ENCODE measurements around the gene SOCS2. TPM values are rescaled to one million over a fixed set of nuclear protein-coding genes. Genes with fewer than 3 reads are reported as not detected.
A peak's percentile ranks its signal among the peaks of the same experiment; 100 is the strongest.

The SOCS2 gene
- total RNA-seq, 6 experiments from 2014 or later, result 32.2 to 64.4 (median 58.8) TPM

- Mint-ChIP-seq H3K4me3 (peak overlapping the region; percentile 88), H3K4me1 (ENCODE audit: low read depth) (peaks cover 40% of the 10 kb centered on the region), H3K36me3 (ENCODE audit: low read depth) (peaks cover 52% of the 10 kb centered on the region), H3K27ac (peak overlapping the region; percentile 79), H3K27me3 (ENCODE audit: insufficient read depth) (peaks cover 6% of the 10 kb centered on the region), H3K9me3 (no peaks in the 10 kb centered on the region)
- TF ChIP-seq, protein P1, sequence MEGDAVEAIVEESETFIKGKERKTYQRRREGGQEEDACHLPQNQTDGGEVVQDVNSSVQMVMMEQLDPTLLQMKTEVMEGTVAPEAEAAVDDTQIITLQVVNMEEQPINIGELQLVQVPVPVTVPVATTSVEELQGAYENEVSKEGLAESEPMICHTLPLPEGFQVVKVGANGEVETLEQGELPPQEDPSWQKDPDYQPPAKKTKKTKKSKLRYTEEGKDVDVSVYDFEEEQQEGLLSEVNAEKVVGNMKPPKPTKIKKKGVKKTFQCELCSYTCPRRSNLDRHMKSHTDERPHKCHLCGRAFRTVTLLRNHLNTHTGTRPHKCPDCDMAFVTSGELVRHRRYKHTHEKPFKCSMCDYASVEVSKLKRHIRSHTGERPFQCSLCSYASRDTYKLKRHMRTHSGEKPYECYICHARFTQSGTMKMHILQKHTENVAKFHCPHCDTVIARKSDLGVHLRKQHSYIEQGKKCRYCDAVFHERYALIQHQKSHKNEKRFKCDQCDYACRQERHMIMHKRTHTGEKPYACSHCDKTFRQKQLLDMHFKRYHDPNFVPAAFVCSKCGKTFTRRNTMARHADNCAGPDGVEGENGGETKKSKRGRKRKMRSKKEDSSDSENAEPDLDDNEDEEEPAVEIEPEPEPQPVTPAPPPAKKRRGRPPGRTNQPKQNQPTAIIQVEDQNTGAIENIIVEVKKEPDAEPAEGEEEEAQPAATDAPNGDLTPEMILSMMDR (IDR thresholded peaks at IDR 0.05), result no peak
- DNase-seq, result no peak
These were observed 457 bp downstream of the SOCS2 start for GRCh38 chr12:93572712-93573551.

DNA sequence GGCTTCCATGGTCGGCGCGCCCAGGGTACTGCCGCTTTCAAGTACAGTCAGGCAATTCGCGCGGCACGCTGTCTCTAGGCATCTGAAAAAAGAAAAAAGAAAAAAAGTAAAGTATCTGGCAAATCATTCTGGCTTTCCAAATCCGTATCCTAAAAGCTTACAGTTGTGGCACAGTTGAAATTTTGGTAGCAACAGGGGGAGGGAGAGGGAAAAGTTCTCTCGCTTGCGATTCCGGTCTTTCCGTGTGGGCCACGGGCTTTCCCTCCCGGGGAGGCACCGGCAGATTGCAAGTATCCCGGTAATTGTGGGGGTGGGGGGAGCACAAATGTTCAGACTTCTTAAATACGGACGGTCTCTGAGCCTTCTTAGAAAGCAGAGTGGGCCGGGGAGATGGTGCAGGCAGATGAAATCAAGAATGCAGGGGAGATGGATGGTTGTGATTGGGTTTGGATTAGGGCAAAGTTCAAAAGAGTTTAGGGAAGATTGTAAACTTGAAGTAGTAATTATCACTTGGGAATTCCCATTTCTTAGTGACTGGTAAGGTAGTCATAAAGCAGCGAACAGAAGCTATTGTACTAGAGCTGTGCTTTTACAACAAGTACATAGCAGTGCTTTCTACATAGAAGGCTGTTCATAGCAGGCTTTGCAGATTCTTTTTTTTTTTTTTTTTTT lies 1.2 kb downstream of the SOCS2 start:
- Mint-ChIP-seq H3K27ac (peak overlapping the region; percentile 79), H3K36me3 (ENCODE audit: low read depth) (peaks cover 55% of the 10 kb centered on the region), H3K27me3 (ENCODE audit: insufficient read depth) (peaks cover 6% of the 10 kb centered on the region; the same call in 1 of the 2 replicates), H3K4me3 (peak overlapping the region; percentile 88), H3K4me1 (ENCODE audit: low read depth) (peaks cover 41% of the 10 kb centered on the region), H3K9me3 (no peaks in the 10 kb centered on the region)
- TF ChIP-seq, protein P1 (IDR thresholded peaks at IDR 0.05), result no peak
- peak; percentile 46 for DNase-seq

DNA sequence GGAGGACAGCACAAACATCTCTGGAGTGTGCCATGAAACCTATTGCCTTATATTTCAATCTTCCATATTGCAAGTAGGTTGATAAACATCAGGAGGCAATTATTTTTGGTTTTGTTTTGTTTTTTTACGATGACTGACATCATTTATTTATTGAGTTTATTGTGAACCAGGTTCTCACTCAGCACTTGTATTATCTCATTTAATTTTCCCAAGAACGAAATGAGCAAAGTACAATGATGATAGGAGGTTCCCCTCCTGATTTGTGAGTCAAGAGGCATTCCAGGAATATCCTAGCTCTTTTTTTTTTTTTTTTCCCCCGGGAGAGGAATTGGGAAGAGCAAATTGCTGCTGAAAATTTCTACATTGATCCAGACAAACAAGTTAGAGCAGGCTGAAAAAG lies 4.7 kb downstream of the SOCS2 start:
- peaks cover 6% of the 10 kb centered on the region; the same call in 1 of the 2 replicates for H3K27me3 Mint-ChIP-seq (ENCODE audit: insufficient read depth)
- H3K27ac Mint-ChIP-seq, result no peak overlapping the region; the same call in 1 of the 2 replicates
- TF ChIP-seq, protein P1 (IDR thresholded peaks at IDR 0.05), result no peak
- H3K4me1 Mint-ChIP-seq (ENCODE audit: low read depth), result peaks cover 72% of the 10 kb centered on the region
- DNase-seq, result no peak
- no peaks in the 10 kb centered on the region for H3K9me3 Mint-ChIP-seq
- peaks cover 88% of the 10 kb centered on the region for H3K36me3 Mint-ChIP-seq (ENCODE audit: low read depth)
- peak overlapping the region; percentile 55 for H3K4me3 Mint-ChIP-seq

DNA sequence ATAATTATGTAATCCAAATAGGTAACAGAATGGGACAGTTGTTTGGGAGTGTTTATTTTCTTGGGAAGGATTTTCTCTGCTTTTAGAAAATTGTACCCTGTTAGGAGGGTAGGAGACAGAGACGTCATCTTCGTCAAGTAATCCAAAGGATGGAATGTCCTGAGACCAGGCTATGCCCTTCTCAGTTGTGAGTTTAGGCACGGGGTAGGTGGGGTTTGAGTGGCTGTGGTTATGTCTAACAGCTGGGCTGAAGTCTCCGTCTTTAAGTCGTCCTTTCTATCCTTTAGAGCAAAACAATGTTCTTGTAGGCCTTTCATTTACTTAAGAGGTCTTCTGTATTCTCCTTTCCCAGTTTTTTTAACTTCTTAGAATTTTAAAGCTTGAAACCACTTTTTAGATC lies 5.7 kb downstream of the SOCS2 start:
- Mint-ChIP-seq H3K36me3 (ENCODE audit: low read depth) (peaks cover 86% of the 10 kb centered on the region), H3K4me3 (no peak overlapping the region), H3K9me3 (no peaks in the 10 kb centered on the region), H3K4me1 (ENCODE audit: low read depth) (peaks cover 75% of the 10 kb centered on the region), H3K27ac (no peak overlapping the region), H3K27me3 (ENCODE audit: insufficient read depth) (peaks cover 1% of the 10 kb centered on the region; the same call in 1 of the 2 replicates)
- DNase-seq, result no peak
- TF ChIP-seq, protein P1 (IDR thresholded peaks at IDR 0.05), result no peak

GRCh38 chr12:93580682-93581081 lies 8.2 kb downstream of the SOCS2 start:
- Mint-ChIP-seq H3K4me1 (ENCODE audit: low read depth) (peaks cover 61% of the 10 kb centered on the region), H3K4me3 (no peak overlapping the region), H3K9me3 (no peaks in the 10 kb centered on the region), H3K27ac (no peak overlapping the region), H3K27me3 (ENCODE audit: insufficient read depth) (peaks cover 2% of the 10 kb centered on the region; the same call in 1 of the 2 replicates), H3K36me3 (ENCODE audit: low read depth) (peaks cover 76% of the 10 kb centered on the region)
- TF ChIP-seq, protein P1 (IDR thresholded peaks at IDR 0.05), result no peak
- DNase-seq, result no peak

Data from HFFc6 (cell line).